ENCODE results near the gene NDC80.

GRCh38 chr18:2590303-2590702, 18.9 kb downstream of the NDC80 start:
- TF ChIP-seq, protein P1, sequence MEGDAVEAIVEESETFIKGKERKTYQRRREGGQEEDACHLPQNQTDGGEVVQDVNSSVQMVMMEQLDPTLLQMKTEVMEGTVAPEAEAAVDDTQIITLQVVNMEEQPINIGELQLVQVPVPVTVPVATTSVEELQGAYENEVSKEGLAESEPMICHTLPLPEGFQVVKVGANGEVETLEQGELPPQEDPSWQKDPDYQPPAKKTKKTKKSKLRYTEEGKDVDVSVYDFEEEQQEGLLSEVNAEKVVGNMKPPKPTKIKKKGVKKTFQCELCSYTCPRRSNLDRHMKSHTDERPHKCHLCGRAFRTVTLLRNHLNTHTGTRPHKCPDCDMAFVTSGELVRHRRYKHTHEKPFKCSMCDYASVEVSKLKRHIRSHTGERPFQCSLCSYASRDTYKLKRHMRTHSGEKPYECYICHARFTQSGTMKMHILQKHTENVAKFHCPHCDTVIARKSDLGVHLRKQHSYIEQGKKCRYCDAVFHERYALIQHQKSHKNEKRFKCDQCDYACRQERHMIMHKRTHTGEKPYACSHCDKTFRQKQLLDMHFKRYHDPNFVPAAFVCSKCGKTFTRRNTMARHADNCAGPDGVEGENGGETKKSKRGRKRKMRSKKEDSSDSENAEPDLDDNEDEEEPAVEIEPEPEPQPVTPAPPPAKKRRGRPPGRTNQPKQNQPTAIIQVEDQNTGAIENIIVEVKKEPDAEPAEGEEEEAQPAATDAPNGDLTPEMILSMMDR (IDR thresholded peaks at IDR 0.05; ENCODE audit: insufficient read depth, low read depth, low read length), result no peak
- no peak for TF ChIP-seq EZH2 (IDR thresholded peaks at IDR 0.05; ENCODE audit: insufficient read depth, low read length)

Measured in astrocyte (in vitro differentiated cells and primary cell).